ENCODE measurements around the gene MTO1.
A peak's percentile ranks its signal among the peaks of the same experiment; 100 is the strongest.
"Not testable (repeated sequence)": the region's sequence is repeated elsewhere in the genome, so short reads cannot be mapped to it uniquely, and the experiment has no call there.

MTO1 gene

GRCh38 chr6:73538116-73538779, 76.7 kb downstream of the MTO1 start:
- no peak overlapping the region for H3K4me3 ChIP-seq (ENCODE audit: low read depth, low read length)
- TF ChIP-seq ZNF121 (tag by site-specific recombination; IDR thresholded peaks at IDR 0.05) (peak; percentile 75), ZNF501 (tag by site-specific recombination; IDR thresholded peaks at IDR 0.05) (no peak)
- ChIA-PET POLR2A (interaction anchor here (2.3 kb wide), 1 partner anchor 24 kb away, joined by 9 read pairs; no protein-coding TSS in a partner anchor), CTCF (no interaction called here)
- H3K36me3 ChIP-seq (ENCODE audit: control insufficient read depth in 2 of 2, insufficient read depth in 1 of 2, low read length in 2 of 2), result no peaks in the 10 kb centered on the region
- no peaks in the 10 kb centered on the region for H3K9me3 ChIP-seq (ENCODE audit: control insufficient read depth, insufficient read depth, low read depth, low read length)
- no peak overlapping the region for H3K27ac ChIP-seq (ENCODE audit: extremely low read depth, low read depth, low read length)
- no peaks in the 10 kb centered on the region for H3K4me1 ChIP-seq (ENCODE audit: control insufficient read depth, insufficient read depth, low read length)

- H3K4me3 ChIP-seq (ENCODE audit: low read depth, low read length); H3K36me3 ChIP-seq (ENCODE audit: control insufficient read depth in 2 of 2, insufficient read depth in 1 of 2, low read length in 2 of 2); H3K4me1 ChIP-seq (ENCODE audit: control insufficient read depth, insufficient read depth, low read length); H3K9me3 ChIP-seq (ENCODE audit: control insufficient read depth, insufficient read depth, low read depth, low read length); H3K27ac ChIP-seq (ENCODE audit: extremely low read depth, low read depth, low read length): not testable (repeated sequence)
- ChIA-PET POLR2A (interaction anchor here (1.2 to 1.5 kb wide), 2 partner anchors 21 to 38 kb away, joined by 3 to 4 read pairs; partner anchors contain the start of gene EEF1A1), CTCF (interaction anchor here (0.6 to 0.9 kb wide), 4 partner anchors 16 to 147 kb away, joined by 3 to 6 read pairs (median 3); no protein-coding TSS in a partner anchor)
These were observed 80.9 kb downstream of the MTO1 start for GRCh38 chr6:73542481-73542880.

- H3K4me3 ChIP-seq (ENCODE audit: low read depth, low read length), result no peak overlapping the region
- H3K9me3 ChIP-seq (ENCODE audit: control insufficient read depth, insufficient read depth, low read depth, low read length), result no peaks in the 10 kb centered on the region
- H3K27ac ChIP-seq (ENCODE audit: extremely low read depth, low read depth, low read length), result no peak overlapping the region
- ChIA-PET POLR2A (interaction anchor here (1.2 to 1.5 kb wide), 2 partner anchors 22 to 38 kb away, joined by 3 to 4 read pairs; partner anchors contain the start of gene EEF1A1), CTCF (interaction anchor here (0.6 to 0.9 kb wide), 4 partner anchors 15 to 109 kb away, joined by 3 to 6 read pairs (median 3); no protein-coding TSS in a partner anchor)
- no peaks in the 10 kb centered on the region for H3K36me3 ChIP-seq (ENCODE audit: control insufficient read depth in 2 of 2, insufficient read depth in 1 of 2, low read length in 2 of 2)
- TF ChIP-seq MEIS1 (CRISPR knock-in tag; IDR thresholded peaks at IDR 0.05; ENCODE audit: borderline replicate concordance) (no peak), ZNF157 (tag by site-specific recombination; IDR thresholded peaks at IDR 0.05) (no peak), ZNF76 (tag by site-specific recombination; IDR thresholded peaks at IDR 0.05; ENCODE audit: borderline replicate concordance, low read depth) (no peak), SETDB1 (IDR thresholded peaks at IDR 0.05; ENCODE audit: insufficient read length, low read length) (no peak), FEZF1 (tag by site-specific recombination; IDR thresholded peaks at IDR 0.05) (no peak), ZBTB44 (tag by site-specific recombination; IDR thresholded peaks at IDR 0.05) (no peak), ZNF548 (tag by site-specific recombination; IDR thresholded peaks at IDR 0.05) (no peak), ZNF311 (tag by site-specific recombination; IDR thresholded peaks at IDR 0.05; ENCODE audit: borderline replicate concordance) (no peak)
- TF ChIP-seq, protein P1, sequence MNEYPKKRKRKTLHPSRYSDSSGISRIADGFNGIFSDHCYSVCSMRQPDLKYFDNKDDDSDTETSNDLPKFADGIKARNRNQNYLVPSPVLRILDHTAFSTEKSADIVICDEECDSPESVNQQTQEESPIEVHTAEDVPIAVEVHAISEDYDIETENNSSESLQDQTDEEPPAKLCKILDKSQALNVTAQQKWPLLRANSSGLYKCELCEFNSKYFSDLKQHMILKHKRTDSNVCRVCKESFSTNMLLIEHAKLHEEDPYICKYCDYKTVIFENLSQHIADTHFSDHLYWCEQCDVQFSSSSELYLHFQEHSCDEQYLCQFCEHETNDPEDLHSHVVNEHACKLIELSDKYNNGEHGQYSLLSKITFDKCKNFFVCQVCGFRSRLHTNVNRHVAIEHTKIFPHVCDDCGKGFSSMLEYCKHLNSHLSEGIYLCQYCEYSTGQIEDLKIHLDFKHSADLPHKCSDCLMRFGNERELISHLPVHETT (tag by site-specific recombination; IDR thresholded peaks at IDR 0.05), result no peak
- TF ChIP-seq, protein P2, sequence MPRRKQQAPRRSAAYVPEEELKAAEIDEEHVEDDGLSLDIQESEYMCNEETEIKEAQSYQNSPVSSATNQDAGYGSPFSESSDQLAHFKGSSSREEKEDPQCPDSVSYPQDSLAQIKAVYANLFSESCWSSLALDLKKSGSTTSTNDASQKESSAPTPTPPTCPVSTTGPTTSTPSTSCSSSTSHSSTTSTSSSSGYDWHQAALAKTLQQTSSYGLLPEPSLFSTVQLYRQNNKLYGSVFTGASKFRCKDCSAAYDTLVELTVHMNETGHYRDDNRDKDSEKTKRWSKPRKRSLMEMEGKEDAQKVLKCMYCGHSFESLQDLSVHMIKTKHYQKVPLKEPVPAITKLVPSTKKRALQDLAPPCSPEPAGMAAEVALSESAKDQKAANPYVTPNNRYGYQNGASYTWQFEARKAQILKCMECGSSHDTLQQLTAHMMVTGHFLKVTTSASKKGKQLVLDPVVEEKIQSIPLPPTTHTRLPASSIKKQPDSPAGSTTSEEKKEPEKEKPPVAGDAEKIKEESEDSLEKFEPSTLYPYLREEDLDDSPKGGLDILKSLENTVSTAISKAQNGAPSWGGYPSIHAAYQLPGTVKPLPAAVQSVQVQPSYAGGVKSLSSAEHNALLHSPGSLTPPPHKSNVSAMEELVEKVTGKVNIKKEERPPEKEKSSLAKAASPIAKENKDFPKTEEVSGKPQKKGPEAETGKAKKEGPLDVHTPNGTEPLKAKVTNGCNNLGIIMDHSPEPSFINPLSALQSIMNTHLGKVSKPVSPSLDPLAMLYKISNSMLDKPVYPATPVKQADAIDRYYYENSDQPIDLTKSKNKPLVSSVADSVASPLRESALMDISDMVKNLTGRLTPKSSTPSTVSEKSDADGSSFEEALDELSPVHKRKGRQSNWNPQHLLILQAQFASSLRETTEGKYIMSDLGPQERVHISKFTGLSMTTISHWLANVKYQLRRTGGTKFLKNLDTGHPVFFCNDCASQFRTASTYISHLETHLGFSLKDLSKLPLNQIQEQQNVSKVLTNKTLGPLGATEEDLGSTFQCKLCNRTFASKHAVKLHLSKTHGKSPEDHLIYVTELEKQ (tag by site-specific recombination; IDR thresholded peaks at IDR 0.05; ENCODE audit: borderline replicate concordance), result no peak
- TF ChIP-seq, protein P3, sequence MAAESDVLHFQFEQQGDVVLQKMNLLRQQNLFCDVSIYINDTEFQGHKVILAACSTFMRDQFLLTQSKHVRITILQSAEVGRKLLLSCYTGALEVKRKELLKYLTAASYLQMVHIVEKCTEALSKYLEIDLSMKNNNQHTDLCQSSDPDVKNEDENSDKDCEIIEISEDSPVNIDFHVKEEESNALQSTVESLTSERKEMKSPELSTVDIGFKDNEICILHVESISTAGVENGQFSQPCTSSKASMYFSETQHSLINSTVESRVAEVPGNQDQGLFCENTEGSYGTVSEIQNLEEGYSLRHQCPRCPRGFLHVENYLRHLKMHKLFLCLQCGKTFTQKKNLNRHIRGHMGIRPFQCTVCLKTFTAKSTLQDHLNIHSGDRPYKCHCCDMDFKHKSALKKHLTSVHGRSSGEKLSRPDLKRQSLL (tag by site-specific recombination; IDR thresholded peaks at IDR 0.05), result no peak
- H3K4me1 ChIP-seq (ENCODE audit: control insufficient read depth, insufficient read depth, low read length), result no peaks in the 10 kb centered on the region
These were observed 81.4 kb downstream of the MTO1 start for GRCh38 chr6:73542891-73543290.

Data from HEK293 (cell line).